IMR-90 (cell line): ENCODE results near the gene ZBTB8A. TPM values are rescaled to one million over a fixed set of nuclear protein-coding genes. Genes with fewer than 3 reads are reported as not detected.
A peak's percentile ranks its signal among the peaks of the same experiment; 100 is the strongest.

ENCODE experiments used
- ATAC-seq: fragments of 200-7000 bp; cut with Tn5 transposase; 2 replicates; pipeline ENCODE4 v1.9.1; 2020; ENCODE audit warnings: low read depth, mild to moderate bottlenecking, moderate library complexity
- BruUV-seq: library from RNA; stranded (reverse); fragments of 400-500 nt; replicated peaks from 2 replicates; lab custom pipeline; 2021; lab: Mats Ljungman, UMichigan
- CTCF ChIA-PET: fragments of 300-600 bp; formaldehyde crosslinking; extraction: SDS; loops from one replicate; lab custom pipeline; 2021; ENCODE audit warnings: antibody characterized with exemption; lab: Yijun Ruan, JAX
- POLR2A ChIA-PET: fragments of 300-600 bp; sonication (Branson Sonifier 250); formaldehyde crosslinking; loops from one replicate; lab custom pipeline; 2022; ENCODE audit warnings: antibody characterized with exemption; ENCODE audit not compliant: unreplicated experiment; lab: Charles Lee
- DNase-seq: peaks from one replicate; pipeline ENCODE4 v3.0.0; 2013
- H2AFZ ChIP-seq: replicated peaks from 2 replicates; pipeline ENCODE3; 2013; ENCODE audit warnings: low read length, mild to moderate bottlenecking; ENCODE audit not compliant: poor library complexity
- H2AK5ac ChIP-seq: 2 replicates; pipeline ENCODE4 v1.6.1; 2013; ENCODE audit warnings: low read depth, low read length, inconsistent platforms
- H2AK9ac ChIP-seq: replicated peaks from 2 replicates; pipeline ENCODE3; 2013; ENCODE audit warnings: mild to moderate bottlenecking, low read depth, low read length, moderate library complexity; ENCODE audit not compliant: poor library complexity
- H2BK120ac ChIP-seq: 2 replicates; pipeline ENCODE4 v1.6.1; 2013; ENCODE audit warnings: low read depth, low read length, inconsistent platforms
- H2BK15ac ChIP-seq: 3 replicates; pipeline ENCODE4 v1.6.1; 2013; ENCODE audit warnings: low read depth, low read length, inconsistent platforms
- H2BK20ac ChIP-seq: 2 replicates; pipeline ENCODE4 v1.6.1; 2013; ENCODE audit warnings: low read depth, mild to moderate bottlenecking, inconsistent platforms, low read length, moderate library complexity
- H2BK5ac ChIP-seq: 2 replicates; pipeline ENCODE4 v1.6.1; 2013; ENCODE audit warnings: mild to moderate bottlenecking, low read depth, low read length, inconsistent platforms; ENCODE audit not compliant: poor library complexity, severe bottlenecking
- H3K14ac ChIP-seq: replicated peaks from 2 replicates; pipeline ENCODE4 v1.6.1; 2013; ENCODE audit warnings: low read depth, low read length, inconsistent platforms
- H3K18ac ChIP-seq: 2 replicates; pipeline ENCODE4 v1.6.1; 2013; ENCODE audit warnings: low read depth, low read length, control low read depth
- H3K23ac ChIP-seq: 2 replicates; pipeline ENCODE4 v1.6.1; 2013; ENCODE audit warnings: low read depth, low read length, inconsistent platforms
- H3K27ac ChIP-seq: 2 replicates; pipeline ENCODE4 v1.5.1; 2013; ENCODE audit warnings: mild to moderate bottlenecking, control low read depth, low read length; ENCODE audit not compliant: insufficient read depth
- H3K27me3 ChIP-seq: 2 replicates; pipeline ENCODE4 v1.6.1; 2013; ENCODE audit warnings: low read length; ENCODE audit not compliant: control insufficient read depth, insufficient read depth
- H3K36me3 ChIP-seq: 2 replicates; pipeline ENCODE4 v1.6.1; 2013; ENCODE audit warnings: low read length, mixed read lengths; ENCODE audit not compliant: control insufficient read depth, insufficient read depth
- H3K4ac ChIP-seq: 2 replicates; pipeline ENCODE4 v1.6.1; 2013; ENCODE audit warnings: low read depth, low read length, inconsistent platforms
- H3K4me1 ChIP-seq: 2 replicates; pipeline ENCODE4 v1.6.1; 2013; ENCODE audit warnings: low read length, mixed read lengths; ENCODE audit not compliant: control insufficient read depth, insufficient read depth
- H3K4me2 ChIP-seq: 2 replicates; pipeline ENCODE4 v1.6.1; 2013; ENCODE audit warnings: low read depth, mild to moderate bottlenecking, control low read depth, low read length, moderate library complexity
- H3K4me3 ChIP-seq: 2 replicates; pipeline ENCODE4 v1.5.1; 2013; ENCODE audit warnings: low read depth, mild to moderate bottlenecking, control low read depth, low read length, moderate library complexity; ENCODE audit not compliant: insufficient read depth
- H3K56ac ChIP-seq: 2 replicates; pipeline ENCODE4 v1.6.1; 2013; ENCODE audit warnings: low read length, inconsistent platforms; ENCODE audit not compliant: insufficient read depth; ENCODE audit errors: extremely low read depth
- H3K79me1 ChIP-seq, 2 experiments: 2 replicates each; pipeline ENCODE4 v1.6.1; 2013; ENCODE audit warnings: low read length in 2 of 2, inconsistent platforms in 1 of 2, low read depth in 1 of 2
- H3K9ac ChIP-seq: 2 replicates; pipeline ENCODE4 v1.6.1; 2013; ENCODE audit warnings: low read depth, low read length, control low read depth
- H3K9me1 ChIP-seq: 2 replicates; pipeline ENCODE4 v1.6.1; 2013; ENCODE audit warnings: low read length, inconsistent platforms; ENCODE audit not compliant: insufficient read depth
- H3K9me3 ChIP-seq: 2 replicates; pipeline ENCODE4 v1.6.1; 2013; ENCODE audit warnings: low read length; ENCODE audit not compliant: control insufficient read depth, insufficient read depth
- H4K20me1 ChIP-seq: 2 replicates; pipeline ENCODE4 v1.6.1; 2013; ENCODE audit warnings: low read length, inconsistent platforms; ENCODE audit not compliant: insufficient read depth
- H4K5ac ChIP-seq: 2 replicates; pipeline ENCODE4 v1.6.1; 2013; ENCODE audit warnings: mild to moderate bottlenecking, low read depth, low read length, control low read depth
- H4K8ac ChIP-seq, 2 experiments: 2 replicates each; pipeline ENCODE4 v1.6.1; 2013; ENCODE audit warnings: low read depth in 2 of 2, low read length in 2 of 2, control low read depth in 1 of 2, inconsistent platforms in 1 of 2
- H4K91ac ChIP-seq: 2 replicates; pipeline ENCODE4 v1.6.1; 2013; ENCODE audit warnings: low read depth, low read length, inconsistent platforms; ENCODE audit not compliant: insufficient read depth
- BHLHE40 ChIP-seq: fragments of 150-350 bp; IDR thresholded peaks from 2 replicates; pipeline ENCODE4 v1.6.1; 2016; ENCODE audit warnings: mild to moderate bottlenecking, low read depth, low read length
- CEBPB ChIP-seq: IDR thresholded peaks from 2 replicates; pipeline ENCODE4 v1.6.1; 2012; ENCODE audit warnings: low read depth, low read length, improper control_type of control experiment
- CHD1 ChIP-seq: IDR thresholded peaks from 2 replicates; pipeline ENCODE4 v1.6.1; 2012; ENCODE audit warnings: low read depth, low read length, improper control_type of control experiment
- CTCF ChIP-seq: conservative IDR thresholded peaks from 2 replicates; pipeline ENCODE4 v1.5.1; 2012; ENCODE audit warnings: mild to moderate bottlenecking, low read depth, low read length, improper control_type of control experiment
- ELK1 ChIP-seq: fragments of 150-350 bp; IDR thresholded peaks from 2 replicates; pipeline ENCODE4 v1.6.1; 2016; ENCODE audit warnings: low read depth, mild to moderate bottlenecking, low read length, moderate library complexity, borderline replicate concordance
- FOS ChIP-seq: fragments of 150-350 bp; IDR thresholded peaks from 2 replicates; pipeline ENCODE4 v1.6.1; 2016; ENCODE audit warnings: low read depth, low read length
- MAFK ChIP-seq: IDR thresholded peaks from 2 replicates; pipeline ENCODE4 v1.6.1; 2012; ENCODE audit warnings: low read depth, low read length, improper control_type of control experiment
- MAZ ChIP-seq: IDR thresholded peaks from 2 replicates; pipeline ENCODE4 v1.6.1; 2012; ENCODE audit warnings: low read depth, mild to moderate bottlenecking, low read length, improper control_type of control experiment, moderate library complexity, borderline replicate concordance
- MXI1 ChIP-seq: IDR thresholded peaks from 2 replicates; pipeline ENCODE4 v1.6.1; 2012; ENCODE audit warnings: low read depth, mild to moderate bottlenecking, low read length, moderate library complexity, borderline replicate concordance
- NFE2L2 ChIP-seq: fragments of 150-350 bp; IDR thresholded peaks from 2 replicates; pipeline ENCODE4 v1.6.1; 2016; ENCODE audit warnings: low read depth, mild to moderate bottlenecking, low read length
- POLR2A ChIP-seq: IDR thresholded peaks from 2 replicates; pipeline ENCODE4 v1.6.1; 2012; ENCODE audit warnings: mild to moderate bottlenecking, low read depth, low read length
- RCOR1 ChIP-seq: IDR thresholded peaks from 2 replicates; pipeline ENCODE4 v1.6.1; 2012; ENCODE audit warnings: mild to moderate bottlenecking, low read length, improper control_type of control experiment; ENCODE audit not compliant: insufficient replicate concordance
- RFX5 ChIP-seq: IDR thresholded peaks from 2 replicates; pipeline ENCODE4 v1.8.0; 2012; ENCODE audit warnings: low read depth, mild to moderate bottlenecking, low read length, moderate library complexity
- SMC3 ChIP-seq: fragments of 150-350 bp; IDR thresholded peaks from 2 replicates; pipeline ENCODE4 v1.6.1; 2016; ENCODE audit warnings: low read depth, mild to moderate bottlenecking, antibody characterized with exemption, low read length, moderate library complexity
- USF2 ChIP-seq: fragments of 150-350 bp; IDR thresholded peaks from 2 replicates; pipeline ENCODE4 v1.6.1; 2017; ENCODE audit warnings: mild to moderate bottlenecking, antibody characterized with exemption, low read length, low read depth
- WGBS, 2 experiments: methylation state at CpG; one replicate each; pipeline versions ENCODE4 v1.1.5 to v1.1.7; 2013; ENCODE audit warnings: missing lambda C conversion rate in 2 of 2; ENCODE audit not compliant: insufficient read length in 1 of 2; ENCODE audit errors: extremely low coverage in 2 of 2; 5-methylcytosine and 5-hydroxymethylcytosine counted together
- dilution Hi-C: fragments of 300-500 bp; cut with HindIII; formaldehyde crosslinking; loops from one replicate; pipeline ENCODE4 v1.14.3; 2018; ENCODE audit warnings: low sequenced_read_pairs; ENCODE audit not compliant: unreplicated experiment
- in situ Hi-C: fragments of 300-500 bp; cut with MboI; formaldehyde crosslinking; loops from 3 replicates; pipeline ENCODE4 v1.14.3; 2019; ENCODE audit warnings: low sequenced_read_pairs, inconsistent platforms, mixed read lengths
- intact Hi-C: fragments of 100-400 bp; cut with micrococcal nuclease; formaldehyde crosslinking; loops from 2 replicates; pipeline ENCODE4 v1.10.0; 2022
- polyA plus RNA-seq, 3 experiments: library from polyadenylated mRNA; depleted of rRNA; stranded (reverse); fragments of >200 nt; gene quantifications; 2 replicates each; pipeline ENCODE4 v1.2.3, GENCODE V29; 2012; ENCODE audit warnings: low replicate concordance in 1 of 3
- total RNA-seq: library from RNA; depleted of rRNA; stranded (reverse); fragments of >200 nt; gene quantifications from 2 replicates; pipeline ENCODE4 v1.2.3, GENCODE V29; 2012

Gene ZBTB8A
- total and polyA plus RNA-seq, 2 of the 4 experiments (the other 2 are of a cell fraction): 2.1 to 6.1 TPM

GRCh38 chr1:32611859-32612188, 72.6 kb downstream of the ZBTB8A start:
- Histone ChIP-seq H2AFZ (peak overlapping the region; percentile 99), H2BK20ac (no peak overlapping the region), H3K9me3 (no peaks in the 10 kb centered on the region), H3K23ac (0 out of 2 replicates have a peak overlapping the region, but pooled peaks have one; percentile 56), H2BK15ac (no peak overlapping the region), H3K27me3 (no peaks in the 10 kb centered on the region), H4K91ac (no peak overlapping the region), H3K4me1 (no peaks in the 10 kb centered on the region), H3K79me1 (peaks cover 0 to 4% of the 10 kb centered on the region in 2 experiments; a peak in 1 of 4 replicates), H4K20me1 (no peaks in the 10 kb centered on the region), H2AK5ac (0 out of 2 replicates have a peak overlapping the region, but pooled peaks have one; percentile 15), H4K8ac (peak overlapping the region; percentile 36 to 80; a peak in 3 of 4 replicates), H3K9me1 (no peaks in the 10 kb centered on the region), H3K18ac (no peak overlapping the region), H3K4ac (0 out of 2 replicates have a peak overlapping the region, but pooled peaks have one; percentile 64), H2AK9ac (peak overlapping the region; percentile 44), H3K27ac (no peak overlapping the region), H4K5ac (peak overlapping the region; percentile 50; the same call in 1 of the 2 replicates), H3K4me2 (peak overlapping the region; percentile 82), H2BK5ac (no peak overlapping the region), H3K14ac (0 out of 2 replicates have a peak overlapping the region, but pooled peaks have one; percentile 19), H2BK120ac (peak overlapping the region; percentile 30; the same call in 1 of the 2 replicates), H3K36me3 (no peaks in the 10 kb centered on the region), H3K56ac (no peak overlapping the region; the same call in 1 of the 2 replicates), H3K4me3 (peak overlapping the region; percentile 69), H3K9ac (peak overlapping the region; percentile 55)
- intact Hi-C loops: no loop called here
- in situ Hi-C loops: no loop called here
- DNase-seq (no peak), ATAC-seq (peak; percentile 33; the same call in 1 of the 2 replicates)
- POLR2A ChIA-PET: no interaction called here
- CTCF ChIA-PET: no interaction called here
- no peak for TF ChIP-seq ELK1
- TF ChIP-seq RFX5: no peak
- no peak for TF ChIP-seq POLR2A
- TF ChIP-seq SMC3: no peak
- no peak for TF ChIP-seq NFE2L2
- TF ChIP-seq MAFK: no peak
- no peak for TF ChIP-seq USF2
- TF ChIP-seq RCOR1: no peak
- TF ChIP-seq CEBPB: no peak
- no peak for TF ChIP-seq FOS
- TF ChIP-seq MAZ: no peak
- no peak for TF ChIP-seq MXI1
- TF ChIP-seq BHLHE40: no peak
- no peak for TF ChIP-seq CHD1
- TF ChIP-seq CTCF: no peak
- dilution Hi-C loops: no loop called here
- BruUV-seq: no TSS peak
- WGBS, 2 experiments: no CpG with 5 or more reads among the region's 12 CpGs
